Right lobe of liver (tissue), 4 donors: ENCODE data around the gene AKAIN1.

ENCODE experiments used
- CTCF ChIP-seq, 4 donors: fragments of 200-600 bp in 3 of 4; fragments of 450-650 bp in 1 of 4; IDR thresholded peaks; one replicate each; pipeline versions ENCODE4 v1.5.1 to v1.8.0; 2016 to 2022; ENCODE audit warnings: antibody characterized with exemption in 4 of 4, mild to moderate bottlenecking in 2 of 4
- POLR2A ChIP-seq: fragments of 450-650 bp; IDR thresholded peaks from one replicate; pipeline ENCODE4 v1.6.1; 2017; ENCODE audit warnings: antibody characterized with exemption, mild to moderate bottlenecking
- donor health status: DM: no; HTN: no; CAD: no.
- donor health status: DM: no; HTN: no; CAD: no.
- donor health status: DM: no; HTN: yes; CAD: no.

DNA sequence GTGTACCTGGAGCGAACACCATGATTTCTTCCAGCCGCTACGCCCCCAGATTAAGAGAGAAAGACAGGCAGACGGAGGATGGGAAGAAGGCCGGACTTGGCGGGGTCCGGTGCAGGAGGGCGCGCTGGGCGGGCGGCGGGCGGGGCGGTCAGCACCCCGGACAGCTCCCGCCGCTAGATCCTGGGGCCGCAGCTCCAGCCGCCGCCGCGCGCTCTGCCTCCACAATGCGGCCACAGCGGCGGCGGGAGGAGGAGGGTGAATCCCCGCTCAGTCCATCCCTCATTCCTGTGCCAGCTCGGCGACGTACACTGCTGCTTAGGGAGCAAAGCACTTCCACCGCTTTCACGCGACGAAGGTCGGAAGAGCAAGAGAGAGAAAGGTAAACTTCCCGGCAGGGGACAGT lies at the start of gene AKAIN1:
- TF ChIP-seq CTCF (IDR thresholded peaks at IDR 0.05) (no peak), POLR2A (no peak)
